WTC11 (cell line): ENCODE data around the gene SETSIP.

Experiments used
- CREB1 ChIP-seq: sonication (generic); formaldehyde crosslinking; IDR thresholded peaks from 2 replicates; pipeline ENCODE4 v1.8.0; 2023; ENCODE audit warnings: mild to moderate bottlenecking, missing genetic modification reagents
- ELF4 ChIP-seq: sonication (generic); formaldehyde crosslinking; IDR thresholded peaks from 2 replicates; pipeline ENCODE4 v1.8.1; 2022; ENCODE audit warnings: low read depth, mild to moderate bottlenecking, moderate library complexity, missing genetic modification reagents
- SP1 ChIP-seq: sonication (generic); formaldehyde crosslinking; conservative IDR thresholded peaks from 2 replicates; pipeline ENCODE4 v1.8.1; 2022; ENCODE audit warnings: missing genetic modification reagents
- TF ChIP-seq, protein P1 (sequence below): fragments of 200-600 bp; IDR thresholded peaks from 2 replicates; pipeline ENCODE4 v1.8.0; 2022; ENCODE audit warnings: antibody characterized with exemption
- TF ChIP-seq, protein P2 (sequence below): sonication (generic); formaldehyde crosslinking; IDR thresholded peaks from 2 replicates; pipeline ENCODE4 v1.8.1; 2023; ENCODE audit warnings: mild to moderate bottlenecking, moderate library complexity, missing genetic modification reagents
- TF ChIP-seq, protein P3 (sequence below): sonication (generic); formaldehyde crosslinking; IDR thresholded peaks from 2 replicates; pipeline ENCODE4 v1.8.0; 2022; ENCODE audit warnings: mild to moderate bottlenecking, missing genetic modification reagents
- TF ChIP-seq, protein P4 (sequence below): sonication (generic); formaldehyde crosslinking; IDR thresholded peaks from 2 replicates; pipeline ENCODE4 v1.8.1; 2022; ENCODE audit warnings: missing genetic modification reagents, borderline replicate concordance
- TF ChIP-seq, protein P5 (sequence below): sonication (generic); formaldehyde crosslinking; IDR thresholded peaks from 2 replicates; pipeline ENCODE4 v1.8.1; 2023; ENCODE audit warnings: mild to moderate bottlenecking, missing genetic modification reagents, moderate library complexity

DNA sequence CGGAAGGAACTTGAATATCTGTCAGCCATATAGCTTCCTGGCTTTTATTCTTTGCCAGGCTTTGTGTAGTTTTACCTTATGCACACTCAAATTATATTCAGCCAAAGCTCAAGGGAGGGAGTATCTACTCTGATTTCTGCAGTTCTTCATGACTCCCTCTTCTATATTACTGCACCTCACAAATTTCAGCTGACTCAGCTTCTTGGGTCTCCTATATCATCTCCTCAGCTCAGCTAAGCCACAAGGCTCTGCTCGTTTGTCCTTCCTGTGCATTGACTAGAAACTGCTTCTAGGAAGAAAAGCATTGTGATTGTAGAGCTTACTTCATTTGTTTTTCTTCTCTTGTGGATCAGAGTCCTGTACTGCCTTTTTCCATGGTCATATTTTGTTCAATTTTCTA, 42.3 kb upstream of the SETSIP start:
- TF ChIP-seq, protein P1, sequence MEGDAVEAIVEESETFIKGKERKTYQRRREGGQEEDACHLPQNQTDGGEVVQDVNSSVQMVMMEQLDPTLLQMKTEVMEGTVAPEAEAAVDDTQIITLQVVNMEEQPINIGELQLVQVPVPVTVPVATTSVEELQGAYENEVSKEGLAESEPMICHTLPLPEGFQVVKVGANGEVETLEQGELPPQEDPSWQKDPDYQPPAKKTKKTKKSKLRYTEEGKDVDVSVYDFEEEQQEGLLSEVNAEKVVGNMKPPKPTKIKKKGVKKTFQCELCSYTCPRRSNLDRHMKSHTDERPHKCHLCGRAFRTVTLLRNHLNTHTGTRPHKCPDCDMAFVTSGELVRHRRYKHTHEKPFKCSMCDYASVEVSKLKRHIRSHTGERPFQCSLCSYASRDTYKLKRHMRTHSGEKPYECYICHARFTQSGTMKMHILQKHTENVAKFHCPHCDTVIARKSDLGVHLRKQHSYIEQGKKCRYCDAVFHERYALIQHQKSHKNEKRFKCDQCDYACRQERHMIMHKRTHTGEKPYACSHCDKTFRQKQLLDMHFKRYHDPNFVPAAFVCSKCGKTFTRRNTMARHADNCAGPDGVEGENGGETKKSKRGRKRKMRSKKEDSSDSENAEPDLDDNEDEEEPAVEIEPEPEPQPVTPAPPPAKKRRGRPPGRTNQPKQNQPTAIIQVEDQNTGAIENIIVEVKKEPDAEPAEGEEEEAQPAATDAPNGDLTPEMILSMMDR: no peak
- TF ChIP-seq ELF4 (no peak), CREB1 (CRISPR knock-in tag) (no peak), SP1 (CRISPR knock-in tag) (no peak)
- TF ChIP-seq, protein P2, sequence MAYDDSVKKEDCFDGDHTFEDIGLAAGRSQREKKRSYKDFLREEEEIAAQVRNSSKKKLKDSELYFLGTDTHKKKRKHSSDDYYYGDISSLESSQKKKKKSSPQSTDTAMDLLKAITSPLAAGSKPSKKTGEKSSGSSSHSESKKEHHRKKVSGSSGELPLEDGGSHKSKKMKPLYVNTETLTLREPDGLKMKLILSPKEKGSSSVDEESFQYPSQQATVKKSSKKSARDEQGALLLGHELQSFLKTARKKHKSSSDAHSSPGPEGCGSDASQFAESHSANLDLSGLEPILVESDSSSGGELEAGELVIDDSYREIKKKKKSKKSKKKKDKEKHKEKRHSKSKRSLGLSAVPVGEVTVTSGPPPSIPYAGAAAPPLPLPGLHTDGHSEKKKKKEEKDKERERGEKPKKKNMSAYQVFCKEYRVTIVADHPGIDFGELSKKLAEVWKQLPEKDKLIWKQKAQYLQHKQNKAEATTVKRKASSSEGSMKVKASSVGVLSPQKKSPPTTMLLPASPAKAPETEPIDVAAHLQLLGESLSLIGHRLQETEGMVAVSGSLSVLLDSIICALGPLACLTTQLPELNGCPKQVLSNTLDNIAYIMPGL: no peak
- TF ChIP-seq, protein P3, sequence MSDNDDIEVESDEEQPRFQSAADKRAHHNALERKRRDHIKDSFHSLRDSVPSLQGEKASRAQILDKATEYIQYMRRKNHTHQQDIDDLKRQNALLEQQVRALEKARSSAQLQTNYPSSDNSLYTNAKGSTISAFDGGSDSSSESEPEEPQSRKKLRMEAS (CRISPR knock-in tag): no peak
- TF ChIP-seq, protein P4, sequence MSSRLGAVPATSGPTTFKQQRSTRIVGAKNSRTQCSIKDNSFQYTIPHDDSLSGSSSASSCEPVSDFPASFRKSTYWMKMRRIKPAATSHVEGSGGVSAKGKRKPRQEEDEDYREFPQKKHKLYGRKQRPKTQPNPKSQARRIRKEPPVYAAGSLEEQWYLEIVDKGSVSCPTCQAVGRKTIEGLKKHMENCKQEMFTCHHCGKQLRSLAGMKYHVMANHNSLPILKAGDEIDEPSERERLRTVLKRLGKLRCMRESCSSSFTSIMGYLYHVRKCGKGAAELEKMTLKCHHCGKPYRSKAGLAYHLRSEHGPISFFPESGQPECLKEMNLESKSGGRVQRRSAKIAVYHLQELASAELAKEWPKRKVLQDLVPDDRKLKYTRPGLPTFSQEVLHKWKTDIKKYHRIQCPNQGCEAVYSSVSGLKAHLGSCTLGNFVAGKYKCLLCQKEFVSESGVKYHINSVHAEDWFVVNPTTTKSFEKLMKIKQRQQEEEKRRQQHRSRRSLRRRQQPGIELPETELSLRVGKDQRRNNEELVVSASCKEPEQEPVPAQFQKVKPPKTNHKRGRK (CRISPR knock-in tag): no peak
- TF ChIP-seq, protein P5, sequence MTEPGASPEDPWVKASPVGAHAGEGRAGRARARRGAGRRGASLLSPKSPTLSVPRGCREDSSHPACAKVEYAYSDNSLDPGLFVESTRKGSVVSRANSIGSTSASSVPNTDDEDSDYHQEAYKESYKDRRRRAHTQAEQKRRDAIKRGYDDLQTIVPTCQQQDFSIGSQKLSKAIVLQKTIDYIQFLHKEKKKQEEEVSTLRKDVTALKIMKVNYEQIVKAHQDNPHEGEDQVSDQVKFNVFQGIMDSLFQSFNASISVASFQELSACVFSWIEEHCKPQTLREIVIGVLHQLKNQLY (CRISPR knock-in tag): no peak
